Measurements from ENCODE around the gene HCRTR2.

HCRTR2 gene

GRCh38 chr6:55175078-55176049 lies 1.0 kb downstream of the HCRTR2 start:
- Histone ChIP-seq H3K9me2 (replicated peaks; ENCODE audit: control insufficient read depth, low read length) (no peaks in the 10 kb centered on the region), H3K4me1 (ENCODE audit: control insufficient read depth, low read length) (no peaks in the 10 kb centered on the region), H3K27me3 (ENCODE audit: control insufficient read depth, low read length) (no peaks in the 10 kb centered on the region), H3K9me3 (ENCODE audit: control insufficient read depth, insufficient read depth, low read length) (no peaks in the 10 kb centered on the region), H3K4me3 (ENCODE audit: low read length) (no peak overlapping the region), H3F3A (ENCODE audit: control insufficient read depth, insufficient read depth) (no peaks in the 10 kb centered on the region), H3K79me2 (ENCODE audit: control insufficient read depth, low read length) (no peaks in the 10 kb centered on the region), H4K20me1 (ENCODE audit: control insufficient read depth, insufficient read depth, low read depth, low read length) (no peaks in the 10 kb centered on the region), H3K4me2 (ENCODE audit: low read length) (no peak overlapping the region), H3K27ac (ENCODE audit: low read depth, low read length) (no peak overlapping the region), H3K36me3 (ENCODE audit: control insufficient read depth, low read length) (no peaks in the 10 kb centered on the region)
- TF ChIP-seq EZH2phosphoT487 (IDR thresholded peaks at IDR 0.05; ENCODE audit: borderline replicate concordance, low read length), result no peak
- TF ChIP-seq, protein P1, sequence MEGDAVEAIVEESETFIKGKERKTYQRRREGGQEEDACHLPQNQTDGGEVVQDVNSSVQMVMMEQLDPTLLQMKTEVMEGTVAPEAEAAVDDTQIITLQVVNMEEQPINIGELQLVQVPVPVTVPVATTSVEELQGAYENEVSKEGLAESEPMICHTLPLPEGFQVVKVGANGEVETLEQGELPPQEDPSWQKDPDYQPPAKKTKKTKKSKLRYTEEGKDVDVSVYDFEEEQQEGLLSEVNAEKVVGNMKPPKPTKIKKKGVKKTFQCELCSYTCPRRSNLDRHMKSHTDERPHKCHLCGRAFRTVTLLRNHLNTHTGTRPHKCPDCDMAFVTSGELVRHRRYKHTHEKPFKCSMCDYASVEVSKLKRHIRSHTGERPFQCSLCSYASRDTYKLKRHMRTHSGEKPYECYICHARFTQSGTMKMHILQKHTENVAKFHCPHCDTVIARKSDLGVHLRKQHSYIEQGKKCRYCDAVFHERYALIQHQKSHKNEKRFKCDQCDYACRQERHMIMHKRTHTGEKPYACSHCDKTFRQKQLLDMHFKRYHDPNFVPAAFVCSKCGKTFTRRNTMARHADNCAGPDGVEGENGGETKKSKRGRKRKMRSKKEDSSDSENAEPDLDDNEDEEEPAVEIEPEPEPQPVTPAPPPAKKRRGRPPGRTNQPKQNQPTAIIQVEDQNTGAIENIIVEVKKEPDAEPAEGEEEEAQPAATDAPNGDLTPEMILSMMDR (IDR thresholded peaks at IDR 0.05; ENCODE audit: low read depth, low read length, poor library complexity, severe bottlenecking), result no peak

GRCh38 chr6:55176958-55177357 lies 2.6 kb downstream of the HCRTR2 start:
- no peaks in the 10 kb centered on the region for H4K20me1 ChIP-seq (ENCODE audit: control insufficient read depth, insufficient read depth, low read depth, low read length)
- no peak overlapping the region for H3K4me3 ChIP-seq (ENCODE audit: low read length)
- no peak overlapping the region for H3K4me2 ChIP-seq (ENCODE audit: low read length)
- H3K27ac ChIP-seq (ENCODE audit: low read depth, low read length), result no peak overlapping the region
- no peaks in the 10 kb centered on the region for H3K4me1 ChIP-seq (ENCODE audit: control insufficient read depth, low read length)
- H3K27me3 ChIP-seq (ENCODE audit: control insufficient read depth, low read length), result no peaks in the 10 kb centered on the region
- H3F3A ChIP-seq (ENCODE audit: control insufficient read depth, insufficient read depth), result no peaks in the 10 kb centered on the region
- H3K9me3 ChIP-seq (ENCODE audit: control insufficient read depth, insufficient read depth, low read length), result no peaks in the 10 kb centered on the region
- H3K79me2 ChIP-seq (ENCODE audit: control insufficient read depth, low read length), result no peaks in the 10 kb centered on the region
- H3K9me2 ChIP-seq (replicated peaks; ENCODE audit: control insufficient read depth, low read length), result no peaks in the 10 kb centered on the region
- H3K36me3 ChIP-seq (ENCODE audit: control insufficient read depth, low read length), result no peaks in the 10 kb centered on the region
- TF ChIP-seq, protein P1 (IDR thresholded peaks at IDR 0.05; ENCODE audit: low read depth, low read length, poor library complexity, severe bottlenecking), result no peak
- no peak for TF ChIP-seq EZH2phosphoT487 (IDR thresholded peaks at IDR 0.05; ENCODE audit: borderline replicate concordance, low read length)

- H3K27ac ChIP-seq (ENCODE audit: low read depth, low read length), result no peak overlapping the region
- no peaks in the 10 kb centered on the region for H3K79me2 ChIP-seq (ENCODE audit: control insufficient read depth, low read length)
- no peaks in the 10 kb centered on the region for H3F3A ChIP-seq (ENCODE audit: control insufficient read depth, insufficient read depth)
- TF ChIP-seq, protein P1 (IDR thresholded peaks at IDR 0.05; ENCODE audit: low read depth, low read length, poor library complexity, severe bottlenecking), result no peak
- TF ChIP-seq EZH2phosphoT487 (IDR thresholded peaks at IDR 0.05; ENCODE audit: borderline replicate concordance, low read length), result no peak
- no peak overlapping the region for H3K4me3 ChIP-seq (ENCODE audit: low read length)
- H3K27me3 ChIP-seq (ENCODE audit: control insufficient read depth, low read length), result no peaks in the 10 kb centered on the region
- no peaks in the 10 kb centered on the region for H4K20me1 ChIP-seq (ENCODE audit: control insufficient read depth, insufficient read depth, low read depth, low read length)
- no peaks in the 10 kb centered on the region for H3K36me3 ChIP-seq (ENCODE audit: control insufficient read depth, low read length)
- no peaks in the 10 kb centered on the region for H3K4me1 ChIP-seq (ENCODE audit: control insufficient read depth, low read length)
- no peaks in the 10 kb centered on the region for H3K9me2 ChIP-seq (replicated peaks; ENCODE audit: control insufficient read depth, low read length)
- H3K9me3 ChIP-seq (ENCODE audit: control insufficient read depth, insufficient read depth, low read length), result no peaks in the 10 kb centered on the region
- H3K4me2 ChIP-seq (ENCODE audit: low read length), result no peak overlapping the region
These were observed 5.9 kb downstream of the HCRTR2 start for GRCh38 chr6:55180258-55180657.
